Testis (tissue), 3 donors: ENCODE data around the gene GRSF1. TPM values are rescaled to one million over a fixed set of nuclear protein-coding genes. Genes with fewer than 3 reads are reported as not detected.

Experiments
- DNase-seq: peaks from one replicate; pipeline ENCODE4 v3.0.0-alpha.2; 2019
- H3K27ac ChIP-seq, 2 donors: fragments of 200-600 bp; sonication (generic); one replicate each; pipeline ENCODE4 v1.5.1; 2019
- H3K27me3 ChIP-seq: fragments of 200-600 bp; sonication (generic); one replicate; pipeline ENCODE4 v1.5.1; 2019
- H3K36me3 ChIP-seq: fragments of 200-600 bp; sonication (generic); one replicate; pipeline ENCODE4 v1.5.1; 2017; ENCODE audit warnings: low read depth; ENCODE audit errors: missing control alignments
- H3K4me1 ChIP-seq: fragments of 200-600 bp; sonication (generic); one replicate; pipeline ENCODE4 v1.5.1; 2019
- H3K4me3 ChIP-seq, 2 donors: fragments of 200-600 bp; sonication (generic); one replicate each; pipeline ENCODE4 v1.5.1; 2017 to 2019
- H3K9me3 ChIP-seq: fragments of 200-600 bp; sonication (generic); one replicate; pipeline ENCODE4 v1.5.1; 2017
- CTCF ChIP-seq, 3 experiments: fragments of 450-650 bp in 2 of 3; fragments of 200-600 bp in 1 of 3; sonication (generic) in 1 of 3; IDR thresholded peaks; one replicate each; pipeline ENCODE4 v1.5.1; 2016 to 2019; ENCODE audit warnings: antibody characterized with exemption in 3 of 3, mild to moderate bottlenecking in 2 of 3, moderate library complexity in 1 of 3
- POLR2A ChIP-seq: fragments of 450-650 bp; IDR thresholded peaks from one replicate; pipeline ENCODE4 v1.6.1; 2017; ENCODE audit warnings: antibody characterized with exemption, mild to moderate bottlenecking, moderate library complexity
- WGBS, 2 donors: methylation state at CpG; one replicate each; pipeline ENCODE4 v1.1.5; 2018; 5-methylcytosine and 5-hydroxymethylcytosine counted together
- intact Hi-C: fragments of 100-400 bp; cut with DNase I; formaldehyde crosslinking; loops from one replicate; pipeline ENCODE4 v1.15.1; 2023; ENCODE audit warnings: low total_unique reads
- polyA plus RNA-seq: library from polyadenylated mRNA; stranded (reverse); fragments of 350-450 nt; fragmentation: Illumina TruSeq; extraction: RNeasy Lipid Tissue Mini Kit (QIAGEN cat#74804); gene quantifications from one replicate; pipeline ENCODE4 v1.2.3, GENCODE V29; 2014; ENCODE audit warnings: low read depth, low replicate concordance; ENCODE audit not compliant: insufficient read depth
- total RNA-seq, 2 donors: library from RNA; depleted of rRNA; stranded (reverse); fragments of >200 nt; gene quantifications; one replicate each; pipeline ENCODE4 v1.2.3, GENCODE V29; 2016

Gene GRSF1
- total and polyA plus RNA-seq, 3 donors from 2014 or later, result 59.8 to 70.2 (median 66.8) TPM

DNA sequence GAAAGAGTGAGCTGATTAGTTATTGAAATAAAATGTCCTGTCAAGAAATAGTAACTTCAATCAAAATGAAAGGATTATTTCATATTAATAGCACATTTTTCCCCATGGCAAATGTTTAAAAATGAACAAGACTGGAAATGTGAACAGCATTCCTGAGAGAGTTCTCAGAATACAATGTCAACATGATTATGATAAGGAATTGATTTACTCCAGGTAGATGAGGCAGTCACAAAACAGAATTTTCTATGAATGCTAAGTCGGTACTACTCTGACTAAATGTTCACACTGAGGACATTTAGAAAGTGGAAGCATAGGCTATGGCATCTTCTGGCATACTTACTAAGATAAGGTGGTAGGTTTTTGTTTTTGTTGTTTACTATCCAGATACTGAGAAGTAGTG lies 19.4 kb upstream of the GRSF1 start:
- no peaks in the 10 kb centered on the region for H3K4me1 ChIP-seq
- H3K9me3 ChIP-seq, result no peaks in the 10 kb centered on the region
- intact Hi-C loops, result no loop called here
- no peak for TF ChIP-seq POLR2A
- TF ChIP-seq CTCF (IDR thresholded peaks at IDR 0.05), result no peak
- no peak overlapping the region for H3K27ac ChIP-seq
- 74 to 83% methylated on average over 1 of the region's 1 CpG for WGBS, 2 donors
- no peaks in the 10 kb centered on the region for H3K36me3 ChIP-seq
- no peak overlapping the region for H3K4me3 ChIP-seq
- no peaks in the 10 kb centered on the region for H3K27me3 ChIP-seq
- no peak for DNase-seq

- H3K36me3 ChIP-seq, result no peaks in the 10 kb centered on the region
- no peak for DNase-seq
- H3K9me3 ChIP-seq, result no peaks in the 10 kb centered on the region
- no peak overlapping the region for H3K27ac ChIP-seq
- H3K4me1 ChIP-seq, result no peaks in the 10 kb centered on the region
- no peaks in the 10 kb centered on the region for H3K27me3 ChIP-seq
- intact Hi-C loops, result no loop called here
- TF ChIP-seq POLR2A, result no peak
- TF ChIP-seq CTCF (IDR thresholded peaks at IDR 0.05), result no peak
- 78% methylated on average over 4 of the region's 4 CpGs for WGBS, 2 donors
- H3K4me3 ChIP-seq, result no peak overlapping the region
Observed at GRCh38 chr4:70858454-70858853, 18.8 kb upstream of the GRSF1 start.

DNA sequence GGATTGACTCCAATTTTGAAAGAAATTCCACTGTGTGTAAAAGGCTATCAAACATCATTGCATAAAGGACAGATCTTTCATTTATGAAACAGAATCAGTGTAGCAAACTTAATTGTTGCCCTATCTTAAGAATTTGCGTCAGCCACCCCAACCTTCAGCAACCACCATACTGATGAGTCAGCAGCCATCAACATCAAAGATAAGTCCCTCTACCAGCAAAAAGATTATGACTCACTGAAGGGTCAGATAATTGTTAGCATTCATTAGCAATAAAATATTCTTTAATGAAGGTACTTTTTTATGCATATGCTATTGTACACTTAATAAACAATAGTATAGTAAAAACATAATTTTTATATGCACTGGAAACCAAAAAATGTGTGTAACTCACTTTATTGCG lies 15.8 kb upstream of the GRSF1 start:
- Histone ChIP-seq H3K36me3 (no peaks in the 10 kb centered on the region), H3K4me1 (no peaks in the 10 kb centered on the region), H3K4me3 (no peak overlapping the region), H3K27me3 (no peaks in the 10 kb centered on the region), H3K9me3 (no peaks in the 10 kb centered on the region), H3K27ac (no peak overlapping the region)
- intact Hi-C loops, result no loop called here
- 77 to 78% methylated on average over 2 of the region's 2 CpGs for WGBS, 2 donors
- TF ChIP-seq CTCF (IDR thresholded peaks at IDR 0.05) (no peak), POLR2A (no peak)
- no peak for DNase-seq

- Histone ChIP-seq H3K36me3 (no peaks in the 10 kb centered on the region), H3K27me3 (no peaks in the 10 kb centered on the region), H3K9me3 (no peaks in the 10 kb centered on the region), H3K4me3 (no peak overlapping the region), H3K27ac (no peak overlapping the region), H3K4me1 (no peaks in the 10 kb centered on the region)
- no peak for TF ChIP-seq POLR2A
- TF ChIP-seq CTCF (IDR thresholded peaks at IDR 0.05), result no peak
- DNase-seq, result no peak
- WGBS, 2 donors, result 84 to 87% methylated on average over 5 of the region's 5 CpGs
- intact Hi-C loops, result no loop called here
Observed at GRCh38 chr4:70849291-70849690, 9.6 kb upstream of the GRSF1 start.

GRCh38 chr4:70844180-70844579 lies 4.5 kb upstream of the GRSF1 start:
- H3K27me3 ChIP-seq, result no peaks in the 10 kb centered on the region
- H3K4me3 ChIP-seq, result no peak overlapping the region
- 93 to 95% methylated on average over 8 to 9 of the region's 9 CpGs for WGBS, 2 donors
- H3K36me3 ChIP-seq, result no peaks in the 10 kb centered on the region
- H3K9me3 ChIP-seq, result no peaks in the 10 kb centered on the region
- H3K27ac ChIP-seq, result no peak overlapping the region
- TF ChIP-seq CTCF (IDR thresholded peaks at IDR 0.05) (no peak), POLR2A (no peak)
- H3K4me1 ChIP-seq, result no peaks in the 10 kb centered on the region
- intact Hi-C loops, result no loop called here
- no peak for DNase-seq
